Measurements from ENCODE around the gene IL17F.

IL17F gene

GRCh38 chr6:52249078-52249477, 4.8 kb upstream of the IL17F start:
- no peak for FAIRE-seq
- no peak for DNase-seq (ENCODE audit: insufficient read length, low spot score)

GRCh38 chr6:52245425-52245824, 1.1 kb upstream of the IL17F start:
- FAIRE-seq, result no peak
- no peak for TF ChIP-seq CTCF (IDR thresholded peaks at IDR 0.05; ENCODE audit: insufficient read depth, missing control alignments)
- DNase-seq (ENCODE audit: insufficient read length, low spot score), result no peak

More at GRCh38 chr6:52249078-52249477, 4.8 kb upstream of the IL17F start:
- TF ChIP-seq CTCF (IDR thresholded peaks at IDR 0.05; ENCODE audit: insufficient read depth, missing control alignments), result no peak

DNA sequence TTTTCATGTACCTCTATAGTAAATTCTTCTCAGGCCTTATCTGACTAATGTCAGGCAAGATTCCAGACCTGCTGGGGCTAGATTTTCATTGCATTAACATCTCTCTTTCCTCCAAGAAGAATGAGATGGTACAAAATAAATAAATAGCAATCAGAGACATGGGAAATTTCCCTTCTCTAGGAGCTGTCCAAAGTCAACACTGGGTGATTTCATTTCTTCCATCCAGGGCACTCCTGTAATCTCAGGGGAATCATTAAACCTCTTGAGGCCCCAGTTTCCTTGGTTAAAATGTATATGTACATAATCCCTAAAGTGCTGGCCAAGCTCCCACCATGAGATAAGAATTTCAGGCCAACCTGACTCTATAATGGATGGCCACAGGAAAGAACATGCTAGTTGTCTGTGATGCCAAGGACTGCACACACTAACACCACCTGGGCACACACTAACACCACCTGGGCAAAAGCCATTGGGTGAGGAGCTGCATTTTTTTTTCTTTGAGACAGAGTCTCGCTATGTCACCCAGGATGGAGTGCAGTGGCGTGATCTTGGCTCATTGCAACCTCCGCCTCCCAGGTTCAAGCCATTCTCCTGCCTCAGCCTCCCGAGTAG, 912 bp downstream of the IL17F start:
- DNase-seq (ENCODE audit: insufficient read length, low spot score) (no peak), FAIRE-seq (no peak)
- TF ChIP-seq CTCF (IDR thresholded peaks at IDR 0.05; ENCODE audit: insufficient read depth, missing control alignments), result no peak

GRCh38 chr6:52241819-52242218, 2.5 kb downstream of the IL17F start:
- FAIRE-seq, result no peak
- no peak for TF ChIP-seq CTCF (IDR thresholded peaks at IDR 0.05; ENCODE audit: insufficient read depth, missing control alignments)

GRCh38 chr6:52233975-52234823, 10.1 kb downstream of the IL17F start:
- DNase-seq (ENCODE audit: insufficient read length, low spot score) (no peak), FAIRE-seq (no peak)
- peak; percentile 70 for TF ChIP-seq CTCF (IDR thresholded peaks at IDR 0.05; ENCODE audit: insufficient read depth, missing control alignments)

More at GRCh38 chr6:52241819-52242218, 2.5 kb downstream of the IL17F start:
- no peak for DNase-seq (ENCODE audit: insufficient read length, low spot score)

DNA sequence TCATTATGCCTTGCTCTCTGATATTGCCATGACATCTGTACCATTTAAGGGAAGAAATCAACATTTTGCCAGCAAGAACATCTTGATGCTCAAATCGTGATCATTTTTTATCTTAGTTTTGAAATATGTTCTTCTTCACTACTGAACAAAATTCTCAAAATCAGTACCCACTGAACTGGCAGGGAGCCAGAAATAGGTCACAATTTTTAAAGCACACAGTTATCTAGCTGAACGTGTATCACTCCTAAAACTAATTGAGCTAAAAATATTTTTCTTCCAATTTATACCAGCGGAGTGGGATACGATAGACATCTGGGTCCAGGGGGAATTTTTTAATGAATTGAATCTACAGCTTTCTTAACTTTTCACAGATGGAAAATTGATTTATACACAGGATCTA, 11.3 kb downstream of the IL17F start:
- no peak for FAIRE-seq
- no peak for DNase-seq (ENCODE audit: insufficient read length, low spot score)
- no peak for TF ChIP-seq CTCF (IDR thresholded peaks at IDR 0.05; ENCODE audit: insufficient read depth, missing control alignments)
